8988T (cell line): ENCODE results near the gene TRIM25.

ENCODE experiments used
- DNase-seq: peaks from one replicate; pipeline ENCODE4 v3.0.0; 2011

The TRIM25 gene

DNA sequence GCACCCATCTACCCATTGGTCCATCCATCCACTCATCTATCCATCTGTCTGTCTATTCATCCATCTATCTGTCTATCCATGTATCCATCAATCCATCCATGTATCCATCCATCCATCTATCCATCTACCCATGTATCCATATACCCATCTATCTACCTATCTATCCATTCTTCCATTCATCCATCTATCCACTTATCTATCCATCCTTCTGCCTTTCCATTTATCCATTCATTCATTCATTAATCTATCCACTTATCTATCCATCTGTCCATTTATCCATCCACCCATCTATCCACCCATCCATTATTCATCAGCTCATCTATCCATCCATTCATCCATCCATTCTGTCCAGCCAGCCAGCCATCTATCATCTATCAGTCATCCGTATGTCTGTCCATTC, 21.5 kb downstream of the TRIM25 start:
- no peak for DNase-seq

DNA sequence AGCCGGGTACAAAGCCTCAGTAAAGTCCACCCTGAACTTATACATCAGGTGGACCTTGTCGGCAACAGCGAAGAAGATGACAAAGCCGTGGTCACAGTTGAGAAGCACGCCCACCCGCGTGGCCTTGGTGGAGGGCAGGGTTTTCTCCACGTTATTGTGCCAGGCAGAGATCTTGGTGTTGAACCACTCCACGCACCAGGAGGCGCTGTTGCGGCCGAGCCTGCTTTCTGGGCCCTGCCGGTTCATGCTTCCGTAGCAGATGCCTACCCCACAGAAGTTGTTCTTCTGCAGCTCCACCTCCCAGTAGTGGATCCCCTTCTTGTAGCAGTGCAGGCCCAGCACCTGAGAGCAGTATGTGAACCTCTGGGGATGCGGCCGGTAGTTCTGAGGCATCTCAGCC, 22.1 kb downstream of the TRIM25 start:
- no peak for DNase-seq

DNA sequence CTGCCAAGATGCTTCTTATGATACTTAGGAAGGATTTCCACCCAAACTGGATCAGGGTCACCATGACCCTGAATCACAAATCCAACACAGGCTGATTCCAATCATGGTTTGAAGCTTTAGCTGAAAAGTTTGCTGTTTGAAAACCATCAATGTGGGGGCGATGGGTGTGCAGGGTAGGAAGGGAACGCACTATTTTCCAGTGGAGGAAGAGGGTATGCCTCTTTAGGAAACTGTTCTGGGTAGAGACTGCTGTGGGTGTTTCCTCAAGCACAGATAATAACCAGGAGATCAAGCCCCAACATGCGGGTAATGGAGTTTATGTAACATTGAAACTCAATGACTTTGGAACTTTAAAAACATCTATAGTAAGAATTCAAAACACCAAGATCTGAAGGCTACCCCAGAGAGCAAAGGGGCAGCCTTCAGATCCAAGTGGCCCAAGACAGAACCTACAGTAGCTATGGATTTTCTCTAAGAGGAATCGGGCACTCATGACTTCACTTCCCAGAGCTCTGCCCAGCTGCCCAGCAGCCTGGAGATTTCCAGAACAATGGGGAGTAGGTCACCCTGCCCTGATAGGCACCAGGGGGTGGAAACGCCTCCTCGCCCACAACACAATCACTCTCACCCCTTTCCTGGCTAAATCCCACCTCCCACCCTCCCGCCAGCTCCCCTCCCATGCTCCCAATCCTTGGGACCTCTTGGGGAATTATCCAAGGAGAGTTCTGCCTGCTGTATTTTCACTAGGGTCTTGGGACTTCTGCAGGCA, 22.8 kb downstream of the TRIM25 start:
- no peak for DNase-seq

DNA sequence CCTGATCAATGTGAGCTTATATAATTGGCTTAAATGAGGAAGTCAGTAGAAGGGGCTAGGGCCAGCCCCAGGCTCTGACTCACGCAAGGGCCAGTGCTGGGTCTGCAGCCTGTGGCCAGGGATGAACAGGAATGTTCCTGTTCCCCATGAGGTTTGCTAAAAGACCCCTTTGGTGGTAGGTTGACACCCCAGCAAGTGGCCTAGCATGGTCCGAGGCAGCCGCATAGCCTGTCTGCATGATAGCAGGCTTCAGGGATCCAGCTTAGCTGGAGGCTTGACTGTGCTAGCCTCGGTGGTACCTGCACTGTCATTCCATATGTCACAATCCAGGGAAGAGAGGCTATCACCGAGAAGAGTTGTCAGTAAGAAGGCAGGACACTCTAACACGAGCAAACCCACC, 23.5 kb downstream of the TRIM25 start:
- no peak for DNase-seq

DNA sequence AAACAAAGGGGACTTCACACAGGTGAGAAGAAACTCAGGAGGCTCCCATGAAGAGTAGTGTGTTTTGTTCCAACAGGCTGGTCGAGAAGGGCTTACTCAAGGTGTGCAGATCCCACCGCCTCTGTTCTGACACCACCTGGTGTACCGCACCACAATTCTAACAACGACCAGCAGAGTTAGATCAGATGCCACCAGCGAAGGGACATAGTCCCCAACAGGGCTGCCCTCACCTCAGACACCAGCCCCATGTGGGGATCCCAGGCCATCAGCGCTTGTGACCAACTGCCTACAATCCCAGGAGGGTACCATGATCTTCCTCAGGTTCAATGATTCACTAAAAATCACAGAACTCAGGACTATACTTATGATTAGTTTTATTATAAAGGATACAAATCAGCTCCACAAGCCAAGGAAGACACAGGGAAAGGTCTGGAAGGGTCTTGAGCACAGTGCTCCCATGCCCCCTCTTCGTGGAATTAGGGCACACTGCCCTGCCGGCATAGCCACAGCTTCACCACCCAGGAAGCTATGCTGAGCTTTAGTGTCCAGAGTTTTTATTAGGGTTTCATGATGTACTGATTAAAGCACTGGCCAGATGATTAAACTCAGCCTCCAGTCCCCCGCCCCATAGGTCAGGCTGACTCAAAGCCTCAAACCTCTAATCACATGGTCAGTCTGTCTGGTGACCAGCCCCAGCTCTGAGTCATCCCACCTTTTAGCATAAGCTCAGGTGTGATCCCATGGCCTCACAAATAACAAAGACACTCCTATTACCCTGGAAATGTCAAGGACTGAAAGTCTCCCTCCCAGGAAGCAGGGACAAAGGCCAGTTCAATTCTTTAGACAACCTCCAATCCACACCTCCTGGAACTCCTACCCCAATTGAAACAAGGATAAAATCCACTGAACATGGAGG, 26.0 kb downstream of the TRIM25 start:
- DNase-seq: no peak

DNA sequence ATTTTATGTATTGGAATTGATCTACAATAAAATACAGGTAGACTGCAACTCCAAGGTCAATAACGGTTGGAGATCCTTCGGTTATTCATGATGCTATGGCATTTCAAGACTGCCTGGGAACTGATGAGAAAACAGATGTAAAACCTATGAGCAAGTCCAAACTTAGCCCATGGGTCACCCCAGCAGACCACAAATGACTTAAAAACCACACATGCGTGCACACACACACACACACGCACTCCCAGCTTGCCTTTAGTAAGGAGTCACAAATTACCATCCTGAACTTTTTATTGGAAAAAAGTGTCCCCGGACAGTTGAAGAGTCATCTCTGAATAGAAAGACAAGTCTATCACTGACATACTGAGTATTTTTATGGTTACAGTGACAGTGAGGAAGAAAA, 26.7 kb downstream of the TRIM25 start:
- no peak for DNase-seq

DNA sequence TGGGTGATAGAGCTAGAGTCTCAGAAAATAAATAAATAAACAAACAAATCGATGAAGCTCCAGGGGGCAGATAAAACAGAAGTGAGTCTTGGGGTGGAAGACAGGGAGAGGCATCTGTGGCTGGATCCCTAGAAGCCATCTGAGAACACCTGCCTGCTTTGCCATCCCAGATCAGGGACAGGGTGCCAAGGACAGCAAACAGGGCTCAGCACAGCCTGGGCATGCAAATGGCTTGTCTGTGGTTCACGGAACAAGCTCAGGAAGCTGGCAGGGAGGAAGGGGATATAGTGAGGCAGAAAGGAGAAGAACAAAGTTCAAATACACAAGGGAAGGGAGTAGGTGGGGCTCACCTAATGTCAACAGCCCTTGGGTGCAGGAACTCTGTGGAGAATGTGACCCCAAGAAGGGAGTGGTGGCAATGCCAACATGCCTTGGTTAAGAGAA, 27.5 kb downstream of the TRIM25 start:
- DNase-seq: no peak

DNA sequence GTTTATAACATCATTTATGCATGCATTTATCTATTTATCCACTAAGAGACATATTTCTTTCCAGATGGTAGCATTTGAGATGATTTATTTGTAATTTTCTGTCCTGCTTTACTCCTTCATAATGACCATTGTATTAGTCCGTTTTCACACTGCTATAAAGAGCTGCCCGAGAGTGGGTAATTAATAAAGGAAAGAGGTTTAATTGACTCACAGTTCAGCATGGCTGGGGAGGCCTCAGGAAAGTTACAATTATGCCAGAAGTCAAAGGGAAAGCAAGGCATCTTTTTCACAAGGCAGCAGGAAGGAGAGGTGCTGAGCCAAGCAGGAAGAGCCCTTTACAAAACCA, 28.6 kb downstream of the TRIM25 start:
- DNase-seq: no peak

DNA sequence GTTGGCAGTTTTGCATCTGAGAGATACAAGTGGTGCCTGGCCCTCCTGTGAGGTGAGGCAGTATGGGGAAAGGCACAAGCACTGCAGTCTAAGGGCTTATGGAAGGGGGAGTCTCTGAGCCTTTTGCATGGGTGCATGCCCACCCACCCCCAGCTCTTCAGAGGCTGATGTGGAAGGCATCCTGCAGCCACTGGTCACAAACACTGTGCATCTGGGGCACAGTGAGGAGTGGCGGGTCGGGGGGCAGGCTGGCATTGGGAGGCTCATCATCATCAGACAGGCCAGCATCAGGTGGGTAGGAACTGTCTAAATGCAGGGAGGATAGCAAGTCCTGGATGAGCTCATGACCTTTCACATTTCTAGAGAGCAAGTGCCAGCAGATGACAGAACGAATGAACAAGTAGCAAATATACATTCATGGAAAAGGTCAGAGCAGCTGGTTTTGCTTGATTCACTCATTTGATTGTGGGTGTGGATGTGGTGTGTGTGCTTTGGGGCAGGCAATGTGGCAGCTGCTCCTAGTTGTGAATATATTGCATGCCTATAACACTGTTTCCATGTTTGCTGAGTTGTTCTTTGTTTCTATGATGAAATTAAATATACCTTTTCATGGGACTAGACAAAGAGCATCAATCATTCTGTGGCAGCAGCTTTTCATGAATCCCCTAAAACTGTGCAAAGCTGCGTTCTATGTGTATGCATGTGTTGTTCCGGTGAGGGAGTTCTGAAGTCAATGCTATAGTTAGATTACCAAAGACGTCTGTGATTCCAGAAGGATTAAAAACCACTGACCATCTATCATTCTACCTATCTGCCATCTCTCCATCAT, 29.2 kb downstream of the TRIM25 start:
- DNase-seq: no peak

DNA sequence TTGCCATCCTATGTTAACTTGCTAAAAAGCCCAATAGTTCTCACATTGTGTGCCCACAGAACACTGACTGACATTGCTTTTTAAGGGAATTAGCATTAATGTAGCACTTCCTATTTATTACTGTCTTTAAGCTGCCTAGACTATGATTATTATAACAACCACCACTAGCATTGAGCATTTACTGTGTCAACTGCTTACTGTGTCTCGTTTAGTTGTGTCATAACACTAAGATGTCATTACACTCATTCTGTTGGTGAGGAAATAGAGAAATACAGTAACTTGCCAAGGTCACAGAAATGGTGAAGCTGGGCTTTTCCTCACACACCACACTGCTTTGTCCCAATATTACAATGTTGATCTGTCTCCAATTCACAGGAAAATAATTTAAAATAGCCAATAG, 30.2 kb downstream of the TRIM25 start:
- DNase-seq: no peak

DNA sequence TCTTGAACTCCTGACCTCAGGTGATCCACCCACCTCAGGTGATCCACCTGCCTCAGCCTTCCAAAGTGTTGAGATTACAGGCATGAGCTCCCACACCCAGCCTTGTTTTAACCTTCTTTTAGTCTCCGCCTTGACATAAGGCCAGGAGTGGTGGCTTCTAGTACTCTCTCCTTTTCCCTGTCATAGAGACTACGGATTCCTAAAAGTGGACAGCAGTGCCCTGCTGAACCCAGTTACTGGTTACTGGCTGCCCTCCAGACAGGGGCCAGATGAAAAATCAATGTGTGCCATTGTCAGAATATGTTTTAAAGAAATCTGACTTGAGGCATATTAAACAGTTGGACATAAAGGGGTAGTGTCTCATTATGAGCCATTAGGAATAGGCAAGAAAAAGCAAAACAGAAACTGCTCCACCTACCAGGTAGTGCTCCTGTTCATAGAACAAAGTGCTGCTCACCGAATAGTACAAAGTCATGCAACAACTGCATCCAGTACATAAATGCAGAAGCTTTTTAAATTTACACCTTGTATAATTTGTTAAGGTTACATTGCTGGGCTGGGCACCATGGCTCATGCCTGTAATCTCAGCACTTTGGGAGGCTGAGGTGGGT, 32.1 kb downstream of the TRIM25 start:
- no peak for DNase-seq

DNA sequence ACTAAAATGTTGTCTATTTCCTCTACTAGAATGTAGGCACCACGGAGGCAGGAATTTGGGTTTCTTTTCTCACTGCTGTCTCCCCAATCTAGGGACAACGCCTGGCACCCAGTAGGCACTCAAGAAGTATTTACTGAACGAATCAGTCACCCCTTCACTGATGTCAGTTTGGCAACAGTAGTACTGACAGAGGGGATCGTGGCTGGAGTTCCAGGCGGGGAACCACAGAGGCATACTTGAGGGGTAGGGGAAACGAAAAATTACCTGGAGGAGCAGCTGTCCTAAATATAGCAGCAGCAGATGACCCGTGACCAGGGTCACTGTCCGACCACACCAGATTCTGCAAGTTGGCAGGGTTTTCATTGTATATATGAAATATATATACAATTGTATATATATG, 33.3 kb downstream of the TRIM25 start:
- DNase-seq: no peak

DNA sequence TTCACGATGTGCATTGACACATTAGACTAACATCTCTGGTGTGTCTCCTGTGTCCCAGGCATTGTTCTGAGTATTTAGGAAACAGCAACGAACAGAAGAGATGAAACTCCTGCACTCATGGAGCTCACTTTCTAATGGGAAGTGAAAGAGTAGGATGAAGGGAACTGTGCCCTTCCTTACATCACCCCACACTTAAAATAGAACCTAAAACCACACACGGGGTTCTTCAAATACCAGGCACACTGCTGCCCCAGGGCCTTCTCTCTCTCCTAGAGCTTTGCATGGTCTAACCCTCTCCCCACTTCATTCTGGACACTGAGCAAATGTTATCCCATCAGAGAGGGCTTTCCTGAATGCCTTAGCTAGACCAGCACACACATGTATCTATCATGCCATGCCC, 33.7 kb downstream of the TRIM25 start:
- DNase-seq: no peak

DNA sequence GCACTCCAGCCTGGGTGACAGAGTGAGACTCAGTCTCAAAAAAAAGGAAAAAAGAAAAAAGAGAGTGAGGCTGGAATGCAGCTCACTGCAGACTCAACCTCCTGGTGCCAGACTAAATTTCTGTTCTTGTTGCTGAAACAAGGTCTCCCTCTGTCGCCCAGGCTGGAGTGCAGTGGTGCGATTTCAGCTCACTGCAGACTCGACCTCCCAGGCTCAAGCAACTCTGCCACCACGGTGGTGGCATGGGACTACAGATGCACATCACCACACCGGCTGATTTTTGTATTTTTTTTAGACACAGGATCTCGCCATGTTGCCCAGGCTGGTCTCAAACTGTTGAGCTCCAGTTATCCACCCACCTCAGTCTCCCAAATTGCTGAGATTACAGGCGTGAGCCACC, 34.6 kb downstream of the TRIM25 start:
- DNase-seq: no peak

DNA sequence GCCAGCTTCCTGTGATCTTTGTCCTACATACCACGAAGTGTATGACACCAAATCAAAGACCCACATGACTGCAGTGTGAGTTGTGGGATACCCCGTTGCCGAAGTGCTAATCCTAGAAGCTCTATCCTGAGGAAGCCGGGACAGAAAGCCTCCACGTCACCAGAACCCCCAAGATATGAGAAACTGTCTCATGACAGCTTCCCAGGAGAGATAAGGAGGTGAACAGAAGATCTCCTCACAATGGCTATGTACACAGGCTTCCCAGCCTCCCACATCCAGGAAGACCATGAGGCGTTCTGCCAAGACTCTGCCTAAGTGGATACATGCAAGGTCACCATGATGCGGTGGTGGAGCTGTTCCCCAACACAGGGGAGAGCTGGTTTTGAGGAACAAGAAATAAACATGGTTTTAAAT, 37.1 kb downstream of the TRIM25 start:
- no peak for DNase-seq

DNA sequence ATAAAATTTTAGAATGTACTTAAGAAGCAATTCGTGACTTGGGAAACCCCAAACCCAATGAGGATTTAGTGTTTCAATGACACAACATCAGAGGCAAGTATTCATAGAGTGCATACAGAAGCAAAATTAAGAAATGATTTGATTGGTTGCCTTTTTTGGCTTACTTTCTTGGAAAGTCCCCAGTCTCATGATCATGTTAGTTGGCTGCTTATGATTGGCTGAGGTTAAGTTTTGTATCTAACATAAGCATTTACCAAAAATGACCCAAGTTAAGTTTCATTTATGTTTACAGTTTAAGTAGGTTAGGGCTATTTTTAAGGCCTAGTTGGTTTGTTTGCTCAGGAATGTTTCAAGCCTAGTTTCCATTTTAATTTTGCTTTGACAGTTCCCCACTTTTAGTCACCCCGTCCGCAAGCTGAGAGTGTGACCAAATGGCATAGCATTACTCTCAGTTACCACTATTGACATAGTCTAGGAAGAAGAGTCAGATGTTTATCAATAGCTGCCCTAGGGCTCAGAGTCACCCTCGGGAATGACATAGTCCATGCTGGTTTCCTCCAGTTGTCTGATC, 43.7 kb downstream of the TRIM25 start:
- no peak for DNase-seq

DNA sequence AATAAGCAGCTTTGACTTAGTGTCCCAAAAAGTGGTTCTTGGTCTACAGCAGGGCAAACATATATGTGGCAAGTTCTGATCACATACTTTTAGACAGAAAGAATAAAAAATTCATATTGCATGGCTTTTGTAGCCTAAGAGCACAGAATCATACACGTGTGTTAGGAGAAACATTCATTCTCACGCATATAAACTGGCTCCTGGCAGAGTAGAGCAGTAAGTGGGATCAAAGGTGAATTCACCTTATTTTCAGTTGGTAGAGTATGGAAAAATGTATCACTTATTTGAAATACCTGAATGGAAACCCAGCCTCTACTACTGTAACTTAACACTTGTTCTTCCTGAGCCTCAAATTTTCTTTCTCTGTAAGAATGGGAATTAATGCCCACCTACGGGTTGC, 45.1 kb downstream of the TRIM25 start:
- DNase-seq: no peak

DNA sequence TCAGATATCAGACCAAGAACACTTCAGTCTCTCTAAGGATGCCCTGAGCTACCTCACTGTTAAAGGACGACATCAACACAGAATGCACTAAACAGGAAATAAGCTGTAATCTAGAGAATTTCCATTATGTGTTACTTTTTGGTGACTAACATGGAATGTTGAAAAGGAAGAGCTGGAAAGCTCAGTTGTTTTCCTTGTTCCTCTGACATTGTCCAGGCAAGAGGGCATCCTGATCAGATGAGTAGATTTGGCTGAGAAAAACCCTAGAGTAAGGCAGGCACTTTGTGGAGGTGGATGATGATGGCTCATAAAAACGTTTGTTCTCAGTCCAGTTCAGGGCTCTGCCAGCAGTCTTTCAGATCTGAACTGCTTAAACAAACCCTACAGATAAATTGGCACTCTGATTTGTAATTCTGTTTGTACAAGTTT, 45.9 kb downstream of the TRIM25 start:
- no peak for DNase-seq

DNA sequence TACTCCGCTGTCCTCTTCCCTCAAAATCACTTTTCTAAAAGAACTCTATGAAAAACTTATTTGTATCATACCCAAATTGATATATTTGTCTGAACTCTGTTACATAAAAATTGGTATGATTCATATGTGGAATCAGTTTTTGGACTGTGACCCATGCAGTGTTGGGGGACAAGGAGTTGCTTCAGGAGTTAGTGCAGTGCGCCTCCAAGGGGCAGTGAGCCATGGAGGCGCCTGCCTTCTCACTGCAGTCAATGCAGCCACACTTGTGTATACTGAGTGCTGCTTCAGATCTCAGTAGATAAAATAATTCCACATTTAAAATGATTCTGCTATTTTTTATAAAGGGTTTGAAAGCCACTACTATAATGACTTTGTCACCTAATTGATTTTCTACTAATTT, 47.4 kb downstream of the TRIM25 start:
- DNase-seq: no peak

DNA sequence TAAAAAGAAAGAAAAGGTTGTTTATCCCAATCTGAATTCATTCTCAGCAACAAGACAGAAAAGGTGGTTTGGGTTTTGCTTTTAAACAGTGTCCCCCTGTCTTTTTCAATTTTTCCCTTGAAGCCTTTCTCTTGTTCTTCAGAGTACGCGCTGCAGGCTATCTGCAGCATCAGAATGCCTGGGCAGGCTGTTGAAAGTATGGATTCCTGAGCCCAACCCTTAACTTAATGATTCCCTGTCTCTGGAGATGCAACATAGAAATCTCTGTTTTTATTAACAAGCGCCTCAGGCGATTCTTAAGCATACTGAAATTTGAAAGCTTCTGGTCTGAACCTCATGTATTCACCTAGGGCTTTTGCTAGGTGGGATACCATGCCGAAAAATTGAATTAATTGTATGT, 47.8 kb downstream of the TRIM25 start:
- no peak for DNase-seq

DNA sequence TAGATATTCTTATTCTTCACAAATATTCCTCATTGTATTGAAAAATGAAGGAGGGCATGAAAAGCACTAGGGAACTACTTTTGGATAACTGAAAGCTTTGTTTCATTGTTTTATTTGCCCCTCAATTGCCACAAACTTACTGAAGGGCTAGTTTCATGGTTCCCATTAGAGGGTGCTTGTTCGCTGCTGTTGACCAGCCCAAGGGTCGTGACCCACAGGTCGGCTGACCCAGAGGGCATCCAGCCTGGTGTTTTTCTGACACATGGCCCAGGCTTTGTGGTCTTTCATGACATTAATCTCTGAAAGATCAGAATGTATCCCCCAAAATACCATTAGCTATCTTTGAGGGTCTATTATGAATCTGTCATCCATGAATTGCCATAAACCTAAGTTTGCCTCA, 49.9 kb downstream of the TRIM25 start:
- no peak for DNase-seq

DNA sequence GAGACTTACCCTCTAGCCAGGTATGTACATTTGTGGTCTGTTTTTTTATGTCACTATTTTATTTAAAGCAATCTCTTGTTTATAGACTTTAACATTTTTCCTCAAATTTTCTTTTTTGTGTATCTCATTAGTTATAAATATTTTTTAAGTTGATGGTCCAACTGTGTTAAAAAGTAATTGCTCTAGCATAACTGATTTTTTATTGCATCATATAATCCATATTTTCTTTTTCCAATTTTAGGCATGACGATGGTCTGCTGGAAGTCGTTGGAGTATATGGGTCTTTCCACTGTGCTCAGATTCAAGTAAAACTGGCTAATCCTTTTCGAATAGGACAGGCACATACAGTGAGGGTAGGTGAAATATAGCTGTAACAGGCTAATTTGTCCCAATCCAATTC, 52.0 kb downstream of the TRIM25 start:
- no peak for DNase-seq

DNA sequence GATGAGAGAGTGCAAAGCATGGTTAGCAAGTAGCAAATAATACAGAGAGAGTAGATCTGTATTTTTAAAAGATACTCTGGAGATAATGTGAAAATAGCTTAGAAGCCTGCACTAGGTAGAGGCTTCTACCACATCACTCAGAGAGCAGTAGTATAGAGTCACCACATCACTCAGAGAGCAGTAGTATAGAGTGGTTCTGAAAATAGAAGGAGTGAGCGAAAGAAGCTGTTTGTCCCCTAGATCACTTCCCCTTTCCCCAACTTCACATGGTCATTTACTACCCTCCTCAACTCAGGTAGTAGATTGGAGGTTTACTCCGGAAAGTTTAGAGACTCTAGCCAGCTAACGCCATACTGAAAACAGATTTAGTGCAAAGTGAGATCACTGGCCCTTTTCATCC, 62.8 kb downstream of the TRIM25 start:
- no peak for DNase-seq
